Upper lobe of left lung (tissue), 6 donors: Measurements from ENCODE around the gene DRD3. TPM values are rescaled to one million over a fixed set of nuclear protein-coding genes. Genes with fewer than 3 reads are reported as not detected.
A peak's percentile ranks its signal among the peaks of the same experiment; 100 is the strongest.

Experiments used
- ATAC-seq, 2 donors: fragments of 200-7000 bp; cut with Tn5 transposase; one replicate each; pipeline ENCODE4 v1.9.1; 2022; ENCODE audit warnings: mild to moderate bottlenecking in 2 of 2, moderate library complexity in 2 of 2; ENCODE audit not compliant: low FRiP score in 2 of 2
- DNase-seq, 2 donors: peaks; one replicate each; pipeline ENCODE4 v3.0.0-alpha.2; 2019 to 2020
- H3K27ac ChIP-seq, 4 donors: fragments of 200-600 bp; sonication (generic); one replicate each; pipeline ENCODE4 v1.5.1; 2016 to 2019
- H3K27me3 ChIP-seq, 4 donors: fragments of 200-600 bp; sonication (generic); one replicate each; pipeline ENCODE4 v1.5.1; 2017 to 2019
- H3K36me3 ChIP-seq, 4 donors: fragments of 200-600 bp; sonication (generic); one replicate each; pipeline ENCODE4 v1.5.1; 2016 to 2019
- H3K4me1 ChIP-seq, 4 donors: fragments of 200-600 bp; sonication (generic); one replicate each; pipeline ENCODE4 v1.5.1; 2018 to 2019
- H3K4me3 ChIP-seq, 4 donors: fragments of 200-600 bp; sonication (generic); one replicate each; pipeline ENCODE4 v1.5.1; 2017 to 2019; ENCODE audit warnings: mild to moderate bottlenecking in 2 of 4, moderate library complexity in 1 of 4
- H3K9me3 ChIP-seq, 4 donors: fragments of 200-600 bp; sonication (generic); one replicate each; pipeline ENCODE4 v1.5.1; 2018 to 2019
- EP300 ChIP-seq, 4 donors: sonication (generic); formaldehyde crosslinking; IDR thresholded peaks; one replicate each; pipeline ENCODE4 v1.5.1; 2017; ENCODE audit warnings: antibody characterized with exemption in 4 of 4, control low read depth in 2 of 4
- POLR2A ChIP-seq, 4 donors: fragments of 450-650 bp; IDR thresholded peaks; one replicate each; pipeline ENCODE4 v1.5.1; 2016 to 2017; ENCODE audit warnings: antibody characterized with exemption in 4 of 4, mild to moderate bottlenecking in 2 of 4
- POLR2AphosphoS5 ChIP-seq, 2 donors: sonication (generic); formaldehyde crosslinking; IDR thresholded peaks; one replicate each; pipeline ENCODE4 v1.5.1; 2017; ENCODE audit warnings: antibody characterized with exemption in 2 of 2
- WGBS, 2 donors: methylation state at CpG; one replicate each; pipeline ENCODE4 v1.1.5; 2017 to 2018; 5-methylcytosine and 5-hydroxymethylcytosine counted together
- total RNA-seq, 6 donors: library from RNA; depleted of rRNA in 4 of 6; stranded (reverse); fragments of >200 nt in 4 of 6; gene quantifications; one replicate each; pipeline versions ENCODE4 v1.1.0 to v1.2.1, GENCODE V29; 2016 to 2021
- TF ChIP-seq, protein P1 (sequence below), 6 experiments: fragments of 450-650 bp in 4 of 6; fragments of 200-600 bp in 2 of 6; sonication (generic) in 2 of 6; IDR thresholded peaks; one replicate each; pipeline ENCODE4 v1.5.1; 2016 to 2019; ENCODE audit warnings: antibody characterized with exemption in 6 of 6
- donor health status: DM: no; HTN: no; CAD: no; lungs with moderate emphysema.
- donor health status: DM: no; HTN: yes; CAD: no; lungs with severe emphysema.

The DRD3 gene
- total RNA-seq, 6 donors from 2014 or later: not detected

DNA sequence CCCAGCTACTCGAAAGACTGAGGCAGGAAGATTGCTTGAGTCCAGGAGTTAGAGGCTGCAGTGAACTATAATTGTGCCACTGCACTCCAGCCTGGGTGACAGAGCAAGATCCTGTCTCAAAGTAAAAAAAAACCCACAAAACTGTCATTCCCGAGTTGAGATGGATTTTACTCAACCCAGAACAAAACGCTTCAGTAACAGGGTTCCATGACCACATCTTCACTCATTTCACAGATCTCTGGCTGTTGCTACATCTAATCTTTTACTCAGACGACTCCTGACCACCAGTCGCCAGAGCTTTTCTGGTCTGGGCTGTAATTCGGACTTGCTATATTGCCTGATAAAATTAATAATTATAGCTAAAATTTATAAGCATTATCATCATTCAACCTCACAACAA lies 2.4 kb downstream of the DRD3 start:
- TF ChIP-seq POLR2A (IDR thresholded peaks at IDR 0.05): no peak
- TF ChIP-seq, protein P1, sequence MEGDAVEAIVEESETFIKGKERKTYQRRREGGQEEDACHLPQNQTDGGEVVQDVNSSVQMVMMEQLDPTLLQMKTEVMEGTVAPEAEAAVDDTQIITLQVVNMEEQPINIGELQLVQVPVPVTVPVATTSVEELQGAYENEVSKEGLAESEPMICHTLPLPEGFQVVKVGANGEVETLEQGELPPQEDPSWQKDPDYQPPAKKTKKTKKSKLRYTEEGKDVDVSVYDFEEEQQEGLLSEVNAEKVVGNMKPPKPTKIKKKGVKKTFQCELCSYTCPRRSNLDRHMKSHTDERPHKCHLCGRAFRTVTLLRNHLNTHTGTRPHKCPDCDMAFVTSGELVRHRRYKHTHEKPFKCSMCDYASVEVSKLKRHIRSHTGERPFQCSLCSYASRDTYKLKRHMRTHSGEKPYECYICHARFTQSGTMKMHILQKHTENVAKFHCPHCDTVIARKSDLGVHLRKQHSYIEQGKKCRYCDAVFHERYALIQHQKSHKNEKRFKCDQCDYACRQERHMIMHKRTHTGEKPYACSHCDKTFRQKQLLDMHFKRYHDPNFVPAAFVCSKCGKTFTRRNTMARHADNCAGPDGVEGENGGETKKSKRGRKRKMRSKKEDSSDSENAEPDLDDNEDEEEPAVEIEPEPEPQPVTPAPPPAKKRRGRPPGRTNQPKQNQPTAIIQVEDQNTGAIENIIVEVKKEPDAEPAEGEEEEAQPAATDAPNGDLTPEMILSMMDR (IDR thresholded peaks at IDR 0.05): no peak
- no peak for TF ChIP-seq EP300 (IDR thresholded peaks at IDR 0.05)
- no peak for TF ChIP-seq POLR2AphosphoS5 (IDR thresholded peaks at IDR 0.05)
- Histone ChIP-seq H3K27me3 (no peaks in the 10 kb centered on the region), H3K4me3 (no peak overlapping the region), H3K36me3 (no peaks in the 10 kb centered on the region), H3K9me3 (no peaks in the 10 kb centered on the region), H3K27ac (no peak overlapping the region), H3K4me1 (no peaks in the 10 kb centered on the region)
- WGBS, 2 donors: 84 to 86% methylated on average over 6 of the region's 6 CpGs
- ATAC-seq: no peak
- DNase-seq: no peak

DNA sequence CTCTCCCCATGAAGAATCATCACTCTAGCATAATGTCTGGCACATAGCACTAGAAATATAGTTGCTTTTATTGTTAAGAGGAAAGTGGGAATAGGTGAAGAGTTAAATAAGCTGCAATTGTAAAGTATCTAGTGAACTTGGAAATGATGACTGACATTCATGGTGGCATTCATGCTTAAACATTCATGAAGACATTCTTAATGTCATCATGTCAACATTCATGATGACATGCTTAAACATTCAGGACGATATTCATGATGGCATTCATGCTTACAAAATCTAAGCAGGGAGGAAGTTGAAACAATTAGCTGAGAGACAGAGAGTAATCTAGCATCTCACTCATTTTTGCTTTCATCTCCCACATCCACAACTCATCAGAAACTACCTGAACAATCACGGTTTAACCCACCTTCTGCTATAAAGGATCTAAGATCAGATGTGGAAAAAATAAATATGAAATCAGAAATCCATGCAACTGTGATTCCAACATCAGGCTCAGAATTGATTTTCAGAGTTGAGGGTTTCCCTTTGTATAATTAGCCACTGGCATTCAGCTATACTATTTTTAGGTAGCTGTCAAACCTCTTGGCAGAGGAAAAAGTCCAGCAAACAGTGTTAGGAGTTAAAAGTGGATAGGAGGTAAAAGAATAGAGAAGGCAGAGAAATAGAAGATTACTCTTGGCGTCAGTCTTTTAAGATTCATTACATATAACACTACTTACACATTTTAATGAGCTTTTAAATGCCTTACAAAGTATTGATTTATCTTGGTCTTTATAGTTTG lies 3.5 kb downstream of the DRD3 start:
- TF ChIP-seq, protein P1 (IDR thresholded peaks at IDR 0.05): no peak
- TF ChIP-seq POLR2A (IDR thresholded peaks at IDR 0.05): no peak
- TF ChIP-seq EP300 (IDR thresholded peaks at IDR 0.05): no peak
- TF ChIP-seq POLR2AphosphoS5 (IDR thresholded peaks at IDR 0.05): no peak
- H3K27ac ChIP-seq: no peak overlapping the region
- ATAC-seq (no peak), DNase-seq (no peak)
- H3K9me3 ChIP-seq: no peaks in the 10 kb centered on the region
- no peak overlapping the region for H3K4me3 ChIP-seq
- no peaks in the 10 kb centered on the region for H3K27me3 ChIP-seq
- no peaks in the 10 kb centered on the region for H3K36me3 ChIP-seq
- 57 to 60% methylated on average over 3 of the region's 3 CpGs for WGBS, 2 donors
- H3K4me1 ChIP-seq: no peaks in the 10 kb centered on the region

DNA sequence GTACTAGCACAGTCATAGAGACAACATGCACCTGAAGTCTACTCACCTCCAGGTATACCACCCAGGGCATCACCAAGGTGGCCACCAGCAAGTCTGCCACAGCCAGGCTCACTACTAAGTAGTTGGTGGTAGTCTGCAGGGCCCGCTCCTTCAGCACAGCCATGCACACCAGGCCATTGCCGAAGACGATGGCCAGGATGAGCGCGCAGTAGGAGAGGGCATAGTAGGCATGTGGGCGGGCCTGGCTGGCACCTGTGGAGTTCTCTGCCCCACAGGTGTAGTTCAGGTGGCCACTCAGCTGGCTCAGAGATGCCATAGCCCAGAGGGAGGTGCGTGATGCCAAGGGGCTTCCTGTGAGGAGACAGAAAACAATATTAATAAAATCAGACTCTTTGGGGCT lies 7.2 kb downstream of the DRD3 start:
- peak in 1 of 2 donors; percentile 61 for ATAC-seq
- Histone ChIP-seq H3K4me3 (no peak overlapping the region), H3K27me3 (no peaks in the 10 kb centered on the region), H3K9me3 (no peaks in the 10 kb centered on the region), H3K27ac (no peak overlapping the region), H3K4me1 (no peaks in the 10 kb centered on the region), H3K36me3 (no peaks in the 10 kb centered on the region)
- TF ChIP-seq POLR2AphosphoS5 (IDR thresholded peaks at IDR 0.05) (no peak), EP300 (IDR thresholded peaks at IDR 0.05) (no peak), POLR2A (IDR thresholded peaks at IDR 0.05) (no peak)
- TF ChIP-seq, protein P1 (IDR thresholded peaks at IDR 0.05): no peak
- peak in 1 of 2 donors; percentile 35 for DNase-seq
- WGBS, 2 donors: 88 to 91% methylated on average over 7 of the region's 7 CpGs

DNA sequence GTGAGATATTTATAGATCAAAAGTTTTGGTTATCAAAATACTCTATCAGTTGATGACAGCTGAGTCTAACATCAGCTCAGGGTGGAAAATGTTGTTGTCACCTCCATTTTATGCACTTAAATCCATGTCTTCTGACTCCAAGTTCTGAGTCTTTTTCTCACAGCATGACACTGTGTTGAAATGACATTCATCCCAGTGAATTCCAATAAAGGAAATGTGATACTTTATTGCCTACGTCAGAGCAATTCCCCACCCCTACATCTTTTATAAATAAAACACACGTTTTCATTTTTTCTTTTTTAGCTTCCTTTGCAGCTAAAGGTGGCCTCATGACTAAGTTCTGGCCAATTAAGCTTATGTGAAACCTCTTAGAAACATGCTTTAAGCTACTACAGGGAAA lies 10.7 kb downstream of the DRD3 start:
- no peak for ATAC-seq
- H3K4me1 ChIP-seq: no peaks in the 10 kb centered on the region
- no peak for DNase-seq
- 23 to 46% methylated on average over 2 of the region's 2 CpGs for WGBS, 2 donors
- no peaks in the 10 kb centered on the region for H3K27me3 ChIP-seq
- no peak for TF ChIP-seq POLR2A (IDR thresholded peaks at IDR 0.05)
- TF ChIP-seq, protein P1 (IDR thresholded peaks at IDR 0.05): no peak
- no peak for TF ChIP-seq EP300 (IDR thresholded peaks at IDR 0.05)
- TF ChIP-seq POLR2AphosphoS5 (IDR thresholded peaks at IDR 0.05): no peak
- no peak overlapping the region for H3K4me3 ChIP-seq
- no peaks in the 10 kb centered on the region for H3K36me3 ChIP-seq
- H3K9me3 ChIP-seq: no peaks in the 10 kb centered on the region
- no peak overlapping the region for H3K27ac ChIP-seq

DNA sequence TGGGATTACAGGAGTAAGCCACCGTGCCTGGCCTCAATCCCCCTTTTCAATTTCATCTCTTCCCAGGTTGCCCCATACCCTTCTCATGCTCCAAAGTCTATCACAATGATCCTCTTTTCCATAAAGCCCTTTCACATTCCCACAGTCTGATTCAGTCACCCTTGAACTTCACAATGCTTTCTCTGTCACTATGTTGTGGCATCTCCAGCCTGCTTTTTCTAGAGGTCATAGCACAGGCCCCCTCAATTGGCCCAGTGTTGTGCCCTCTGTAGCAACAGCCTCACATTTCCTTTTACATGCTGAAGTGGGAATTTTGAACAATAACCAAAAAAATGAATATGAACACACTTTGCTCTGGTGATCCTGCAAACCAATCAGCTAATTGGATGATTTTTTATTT lies 21.5 kb downstream of the DRD3 start:
- ATAC-seq: no peak
- TF ChIP-seq, protein P1 (IDR thresholded peaks at IDR 0.05): no peak
- TF ChIP-seq EP300 (IDR thresholded peaks at IDR 0.05) (no peak), POLR2AphosphoS5 (IDR thresholded peaks at IDR 0.05) (no peak), POLR2A (IDR thresholded peaks at IDR 0.05) (no peak)
- WGBS, 2 donors: 87 to 100% methylated on average over 1 of the region's 1 CpG

More for the DNA sequence above, 21.5 kb downstream of the DRD3 start:
- no peak overlapping the region for H3K27ac ChIP-seq
- H3K36me3 ChIP-seq: no peaks in the 10 kb centered on the region
- DNase-seq: no peak
- H3K9me3 ChIP-seq: no peaks in the 10 kb centered on the region
- no peaks in the 10 kb centered on the region for H3K27me3 ChIP-seq
- H3K4me1 ChIP-seq: peaks cover 5 to 6% (median 5%) of the 10 kb centered on the region in 4 donors
- H3K4me3 ChIP-seq: no peak overlapping the region
